CD4-positive, CD25-positive, alpha-beta regulatory T cell (primary cell): ENCODE data around the gene AFG1L. TPM values are rescaled to one million over a fixed set of nuclear protein-coding genes. Genes with fewer than 3 reads are reported as not detected.
A peak's percentile ranks its signal among the peaks of the same experiment; 100 is the strongest.

Source experiments
- ATAC-seq, 2 donors: fragments of 150-1000 bp; cut with Tn5 transposase; one replicate each; pipeline ENCODE4 v1.10.0; 2021; ENCODE audit warnings: low read depth in 2 of 2, moderate number of reproducible peaks in 2 of 2, moderate library complexity in 1 of 2
- DNase-seq, 3 donors: peaks; one replicate each; pipeline versions ENCODE4 v3.0.0 to v3.0.0-alpha.2; 2012 to 2022; ENCODE audit warnings: mixed read lengths in 1 of 3
- H3K27ac ChIP-seq: one replicate; pipeline ENCODE4 v1.7.0; 2013; ENCODE audit warnings: mild to moderate bottlenecking, low read length; ENCODE audit not compliant: insufficient read depth, poor library complexity, severe bottlenecking
- H3K27me3 ChIP-seq: one replicate; pipeline ENCODE4 v1.7.0; 2013; ENCODE audit warnings: low read length; ENCODE audit not compliant: control insufficient read depth, insufficient read depth
- H3K36me3 ChIP-seq: one replicate; pipeline ENCODE4 v1.7.0; 2013; ENCODE audit warnings: mild to moderate bottlenecking, low read length, moderate library complexity; ENCODE audit not compliant: control insufficient read depth, insufficient read depth
- H3K4me1 ChIP-seq: 2 replicates; pipeline ENCODE4 v1.7.0; 2013; ENCODE audit warnings: mild to moderate bottlenecking, low read length; ENCODE audit not compliant: insufficient read depth, control insufficient read depth, poor library complexity, severe bottlenecking
- H3K4me3 ChIP-seq: one replicate; pipeline ENCODE4 v1.7.0; 2013; ENCODE audit warnings: low read depth, mild to moderate bottlenecking, low read length, moderate library complexity
- H3K9me3 ChIP-seq, 2 experiments: 1 replicate in 1 of 2; 2 replicates in 1 of 2; pipeline ENCODE4 v1.7.0; 2013; ENCODE audit warnings: low read length in 2 of 2, mild to moderate bottlenecking in 1 of 2, moderate library complexity in 1 of 2; ENCODE audit not compliant: control insufficient read depth in 2 of 2
- H3K27ac Mint-ChIP-seq, 3 donors: one replicate each; pipeline ENCODE4 v1.8.0; 2020 to 2022; ENCODE audit warnings: mild to moderate bottlenecking in 3 of 3, mixed read lengths in 3 of 3, moderate library complexity in 2 of 3
- H3K27me3 Mint-ChIP-seq: one replicate; pipeline ENCODE4 v1.8.0; 2022; ENCODE audit warnings: mild to moderate bottlenecking, mixed read lengths
- H3K36me3 Mint-ChIP-seq: one replicate; pipeline ENCODE4 v1.8.0; 2020; ENCODE audit warnings: mixed read lengths
- H3K4me1 Mint-ChIP-seq, 4 donors: one replicate each; pipeline ENCODE4 v1.8.0; 2020 to 2022; ENCODE audit warnings: mixed read lengths in 4 of 4, mild to moderate bottlenecking in 1 of 4
- H3K4me3 Mint-ChIP-seq, 4 donors: one replicate each; pipeline ENCODE4 v1.8.0; 2020 to 2022; ENCODE audit warnings: mild to moderate bottlenecking in 4 of 4, mixed read lengths in 4 of 4, moderate library complexity in 3 of 4
- H3K9me3 Mint-ChIP-seq, 7 donors: one replicate each; pipeline ENCODE4 v1.8.0; 2020 to 2022; ENCODE audit warnings: mixed read lengths in 7 of 7, mild to moderate bottlenecking in 3 of 7, moderate library complexity in 2 of 7
- polyA plus RNA-seq, 4 donors: library from polyadenylated mRNA; unstranded; fragments of 300-500 nt; fragmentation: Illumina TruSeq; gene quantifications; one replicate each; pipeline ENCODE4 v1.2.3, GENCODE V29; 2021
- total RNA-seq: library from RNA; stranded (reverse); gene quantifications from one replicate; pipeline ENCODE4 v1.2.3, GENCODE V29; 2022

The AFG1L gene
- total and polyA plus RNA-seq, 5 donors from 2014 or later = 0.55 to 4.4 (median 2.2) TPM

DNA sequence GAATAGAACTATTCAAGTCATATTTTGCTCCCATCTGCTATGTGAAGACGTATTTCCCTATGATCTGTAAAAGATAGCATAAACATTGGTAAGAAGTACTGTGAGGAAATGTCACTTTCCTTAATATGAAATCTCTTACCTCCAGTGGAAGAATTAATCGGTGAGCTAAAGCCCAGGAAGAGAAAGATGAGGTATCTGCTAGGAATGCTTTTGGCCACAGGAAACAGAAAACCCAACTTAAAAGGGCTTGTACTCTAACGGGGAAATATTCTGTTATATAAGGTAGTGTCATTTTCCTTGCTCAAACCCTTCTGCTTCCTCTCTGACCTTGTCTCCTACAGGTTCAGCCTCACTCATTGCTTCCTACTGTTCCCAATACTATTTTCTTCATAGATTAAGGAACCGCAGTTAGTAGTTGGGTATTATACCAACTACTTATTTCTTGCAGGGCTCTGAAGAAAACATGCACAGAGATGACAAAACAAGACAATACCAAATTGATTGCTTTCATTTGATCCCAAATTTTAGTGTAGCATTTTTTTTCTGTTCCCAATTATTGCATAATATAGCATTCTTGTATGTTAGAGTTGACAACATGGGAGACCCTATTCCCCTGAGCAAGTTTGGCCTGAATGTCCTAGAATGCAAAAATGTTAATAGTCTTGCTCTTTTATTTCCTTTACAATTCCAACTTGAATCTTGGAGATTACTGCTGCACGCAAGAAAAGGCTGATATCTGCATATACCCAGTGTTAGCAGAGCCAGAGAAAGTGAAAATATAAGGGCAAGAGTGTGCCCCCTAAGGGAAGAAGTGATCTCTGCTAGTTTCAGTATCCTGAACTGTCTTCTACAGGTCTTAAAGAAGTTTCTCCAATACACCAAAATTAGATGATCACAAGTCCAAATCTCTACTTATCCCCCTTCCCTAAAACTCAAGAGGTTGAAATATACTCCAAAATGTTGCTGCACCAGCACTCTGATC, 65.3 kb downstream of the AFG1L start:
- no peak overlapping the region for H3K27ac Mint-ChIP-seq
- H3K36me3 Mint-ChIP-seq = peaks cover 32% of the 10 kb centered on the region
- H3K27ac ChIP-seq = no peak overlapping the region
- H3K27me3 Mint-ChIP-seq = no peaks in the 10 kb centered on the region
- no peaks in the 10 kb centered on the region for H3K9me3 ChIP-seq
- H3K4me3 ChIP-seq = no peak overlapping the region
- peaks cover 0 to 2% (median 0%) of the 10 kb centered on the region in 7 donors for H3K9me3 Mint-ChIP-seq
- H3K27me3 ChIP-seq = no peaks in the 10 kb centered on the region
- peaks cover 2% of the 10 kb centered on the region for H3K36me3 ChIP-seq
- DNase-seq (peak in 1 of 3 donors; percentile 43), ATAC-seq (no peak)
- H3K4me1 ChIP-seq = no peaks in the 10 kb centered on the region
- H3K4me3 Mint-ChIP-seq = no peak overlapping the region
- peaks cover 4 to 20% (median 14%) of the 10 kb centered on the region in 4 donors for H3K4me1 Mint-ChIP-seq

DNA sequence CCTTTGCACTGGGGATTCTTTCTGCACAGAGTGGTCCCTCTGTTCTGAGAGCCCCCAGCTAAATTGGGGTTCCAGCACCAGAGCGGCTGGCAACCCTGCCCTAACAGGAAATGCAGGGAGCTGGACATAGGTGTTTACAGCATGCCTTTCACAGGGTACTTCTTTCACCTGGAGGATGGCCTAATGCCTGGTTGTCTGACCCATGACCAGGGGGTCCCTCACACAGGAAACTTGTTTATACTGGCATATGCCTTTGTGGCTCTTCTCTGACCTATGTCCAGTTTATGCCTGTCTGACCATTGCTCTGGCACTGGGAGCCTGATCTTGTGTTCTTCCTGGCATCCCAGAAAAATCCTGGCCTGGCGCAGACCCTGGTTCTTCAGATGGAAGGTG, 66.1 kb downstream of the AFG1L start:
- Histone ChIP-seq H3K9me3 (no peaks in the 10 kb centered on the region), H3K27me3 (no peaks in the 10 kb centered on the region), H3K4me3 (no peak overlapping the region), H3K36me3 (peaks cover 2% of the 10 kb centered on the region), H3K27ac (no peak overlapping the region), H3K4me1 (no peaks in the 10 kb centered on the region)
- Mint-ChIP-seq H3K4me3 (no peak overlapping the region), H3K9me3 (peaks cover 0 to 2% (median 0%) of the 10 kb centered on the region in 7 donors), H3K4me1 (peaks cover 4 to 20% (median 14%) of the 10 kb centered on the region in 4 donors), H3K27ac (no peak overlapping the region), H3K36me3 (peaks cover 32% of the 10 kb centered on the region), H3K27me3 (no peaks in the 10 kb centered on the region)
- ATAC-seq (no peak), DNase-seq (no peak)

DNA sequence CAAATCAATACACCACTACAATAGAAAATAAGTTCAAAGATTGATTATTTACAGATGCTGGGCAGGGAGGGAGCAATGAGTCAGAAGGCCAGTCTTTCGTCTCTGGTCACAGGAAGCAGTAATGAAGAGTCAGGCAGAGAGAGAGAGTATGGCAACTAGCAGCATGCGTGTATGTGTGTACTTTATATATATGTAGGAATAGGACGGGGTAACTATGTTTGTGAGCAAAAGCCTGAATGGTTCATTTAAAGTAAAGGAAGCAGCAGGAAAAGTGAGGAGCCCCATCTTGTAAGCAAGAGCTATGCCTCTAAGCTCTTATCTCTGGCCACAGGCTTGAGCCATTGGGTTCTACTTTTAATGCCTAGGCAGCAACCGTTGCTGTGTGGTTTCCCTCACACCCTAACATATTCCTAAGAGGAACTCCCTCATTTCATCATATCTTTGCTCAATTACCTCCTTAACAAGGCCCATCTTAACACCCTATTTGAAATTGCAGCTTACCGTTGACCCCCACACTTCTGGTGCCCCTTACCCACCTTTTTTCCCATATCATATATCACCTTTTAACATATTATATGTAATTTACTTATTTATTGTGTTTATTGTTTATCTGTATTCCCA, 66.6 kb downstream of the AFG1L start:
- H3K4me1 ChIP-seq = no peaks in the 10 kb centered on the region
- no peak overlapping the region for H3K4me3 Mint-ChIP-seq
- peaks cover 2% of the 10 kb centered on the region for H3K36me3 ChIP-seq
- no peak overlapping the region for H3K27ac ChIP-seq
- peaks cover 0 to 2% (median 0%) of the 10 kb centered on the region in 7 donors for H3K9me3 Mint-ChIP-seq
- DNase-seq (no peak), ATAC-seq (no peak)
- no peaks in the 10 kb centered on the region for H3K27me3 ChIP-seq
- peaks cover 32% of the 10 kb centered on the region for H3K36me3 Mint-ChIP-seq
- no peaks in the 10 kb centered on the region for H3K27me3 Mint-ChIP-seq
- peaks cover 4 to 20% (median 14%) of the 10 kb centered on the region in 4 donors for H3K4me1 Mint-ChIP-seq
- no peak overlapping the region for H3K27ac Mint-ChIP-seq
- no peak overlapping the region for H3K4me3 ChIP-seq
- no peaks in the 10 kb centered on the region for H3K9me3 ChIP-seq

- H3K27me3 Mint-ChIP-seq = no peaks in the 10 kb centered on the region
- H3K4me1 Mint-ChIP-seq = peaks cover 4 to 20% (median 14%) of the 10 kb centered on the region in 4 donors
- no peak overlapping the region for H3K27ac Mint-ChIP-seq
- Histone ChIP-seq H3K4me1 (no peaks in the 10 kb centered on the region), H3K9me3 (no peaks in the 10 kb centered on the region), H3K27me3 (no peaks in the 10 kb centered on the region), H3K4me3 (no peak overlapping the region), H3K27ac (no peak overlapping the region), H3K36me3 (peaks cover 2% of the 10 kb centered on the region)
- ATAC-seq (no peak), DNase-seq (no peak)
- H3K4me3 Mint-ChIP-seq = no peak overlapping the region
- H3K36me3 Mint-ChIP-seq = peaks cover 28% of the 10 kb centered on the region
- peaks cover 0 to 2% (median 0%) of the 10 kb centered on the region in 7 donors for H3K9me3 Mint-ChIP-seq
Observed at GRCh38 chr6:108362455-108362854, 67.6 kb downstream of the AFG1L start.

- ATAC-seq = no peak
- no peak overlapping the region for H3K27ac ChIP-seq
- no peaks in the 10 kb centered on the region for H3K9me3 ChIP-seq
- H3K27me3 Mint-ChIP-seq = no peaks in the 10 kb centered on the region
- H3K27me3 ChIP-seq = no peaks in the 10 kb centered on the region
- no peak overlapping the region for H3K4me3 Mint-ChIP-seq
- H3K36me3 ChIP-seq = peaks cover 2% of the 10 kb centered on the region
- no peak for DNase-seq
- H3K4me1 Mint-ChIP-seq = peaks cover 4 to 20% (median 14%) of the 10 kb centered on the region in 4 donors
- H3K4me3 ChIP-seq = no peak overlapping the region
- no peaks in the 10 kb centered on the region for H3K4me1 ChIP-seq
- peaks cover 26% of the 10 kb centered on the region for H3K36me3 Mint-ChIP-seq
- no peak overlapping the region for H3K27ac Mint-ChIP-seq
- peaks cover 0 to 2% (median 0%) of the 10 kb centered on the region in 7 donors for H3K9me3 Mint-ChIP-seq
Observed at GRCh38 chr6:108363113-108363512, 68.3 kb downstream of the AFG1L start.

DNA sequence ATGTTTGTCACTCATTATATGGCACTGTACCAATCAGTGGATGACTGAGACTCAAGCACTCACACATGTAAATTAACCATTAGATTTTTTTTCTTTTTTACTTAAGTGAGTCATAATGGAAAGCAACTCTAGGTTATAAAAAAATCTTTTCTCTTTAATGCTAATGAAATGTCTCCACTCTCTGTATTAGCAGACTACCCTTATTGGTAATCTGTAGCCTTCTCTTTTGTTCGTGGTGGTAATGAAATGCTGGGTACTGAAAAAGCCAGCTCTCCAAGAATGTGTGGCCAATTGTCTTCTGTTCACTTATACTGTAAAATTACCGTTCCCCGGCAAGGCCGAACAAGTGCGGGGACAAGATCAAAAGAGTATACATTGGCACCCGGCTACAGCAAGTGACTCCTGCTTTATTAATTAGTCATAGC, 69.0 kb downstream of the AFG1L start:
- no peaks in the 10 kb centered on the region for H3K4me1 ChIP-seq
- Mint-ChIP-seq H3K4me3 (peak overlapping the region in 3 of 4 donors; percentile 40 to 62 (median 61)), H3K36me3 (peaks cover 26% of the 10 kb centered on the region), H3K4me1 (peaks cover 4 to 20% (median 14%) of the 10 kb centered on the region in 4 donors), H3K27me3 (no peaks in the 10 kb centered on the region), H3K27ac (peak overlapping the region in 1 of 3 donors; percentile 77), H3K9me3 (peaks cover 0 to 2% (median 0%) of the 10 kb centered on the region in 7 donors)
- no peak overlapping the region for H3K27ac ChIP-seq
- peak in 1 of 2 donors; percentile 28 for ATAC-seq
- peaks cover 2% of the 10 kb centered on the region for H3K36me3 ChIP-seq
- DNase-seq = no peak
- H3K9me3 ChIP-seq = no peaks in the 10 kb centered on the region
- H3K4me3 ChIP-seq = peak overlapping the region; percentile 46
- no peaks in the 10 kb centered on the region for H3K27me3 ChIP-seq

GRCh38 chr6:108364470-108364869, 69.6 kb downstream of the AFG1L start:
- Histone ChIP-seq H3K4me1 (no peaks in the 10 kb centered on the region), H3K27me3 (no peaks in the 10 kb centered on the region), H3K4me3 (peak overlapping the region; percentile 46), H3K9me3 (no peaks in the 10 kb centered on the region), H3K36me3 (peaks cover 2% of the 10 kb centered on the region), H3K27ac (no peak overlapping the region)
- H3K36me3 Mint-ChIP-seq = peaks cover 20% of the 10 kb centered on the region
- peaks cover 0 to 2% (median 0%) of the 10 kb centered on the region in 7 donors for H3K9me3 Mint-ChIP-seq
- H3K4me3 Mint-ChIP-seq = no peak overlapping the region
- no peaks in the 10 kb centered on the region for H3K27me3 Mint-ChIP-seq
- no peak for DNase-seq
- H3K27ac Mint-ChIP-seq = peak overlapping the region in 1 of 3 donors; percentile 77
- H3K4me1 Mint-ChIP-seq = peaks cover 4 to 20% (median 12%) of the 10 kb centered on the region in 4 donors
- ATAC-seq = no peak
